WTC11 (cell line): Measurements from ENCODE around the gene ZNF576.

Source experiments
- FOXJ3 ChIP-seq: sonication (generic); formaldehyde crosslinking; IDR thresholded peaks from 2 replicates; pipeline ENCODE4 v1.9.0; 2021; ENCODE audit warnings: missing genetic modification reagents, mild to moderate bottlenecking, borderline replicate concordance
- MYBL2 ChIP-seq: sonication (generic); formaldehyde crosslinking; IDR thresholded peaks from 2 replicates; pipeline ENCODE4 v1.8.1; 2023; ENCODE audit warnings: mild to moderate bottlenecking, moderate library complexity, missing genetic modification reagents
- ZNF416 ChIP-seq: fragments of 250-450 bp; sonication (Bioruptor Pico); IDR thresholded peaks from 2 replicates; pipeline ENCODE4 v1.9.0; 2021; ENCODE audit warnings: mild to moderate bottlenecking, inconsistent platforms
- TF ChIP-seq, protein P1 (sequence below): fragments of 200-600 bp; IDR thresholded peaks from 2 replicates; pipeline ENCODE4 v1.8.0; 2022; ENCODE audit warnings: antibody characterized with exemption
- TF ChIP-seq, protein P2 (sequence below): sonication (generic); formaldehyde crosslinking; IDR thresholded peaks from 2 replicates; pipeline ENCODE4 v1.8.1; 2022; ENCODE audit warnings: mild to moderate bottlenecking, moderate library complexity, missing genetic modification reagents
- TF ChIP-seq, protein P3 (sequence below): fragments of 250-450 bp; sonication (Bioruptor Pico); conservative IDR thresholded peaks from 2 replicates; pipeline ENCODE4 v1.9.0; 2021; ENCODE audit warnings: mild to moderate bottlenecking
- TF ChIP-seq, protein P4 (sequence below): sonication (generic); formaldehyde crosslinking; IDR thresholded peaks from 2 replicates; pipeline ENCODE4 v1.8.1; 2022; ENCODE audit warnings: missing genetic modification reagents, borderline replicate concordance
- TF ChIP-seq, protein P5 (sequence below): sonication (generic); formaldehyde crosslinking; IDR thresholded peaks from 2 replicates; pipeline ENCODE4 v1.8.1; 2022; ENCODE audit warnings: mild to moderate bottlenecking, missing genetic modification reagents, moderate library complexity, borderline replicate concordance
- TF ChIP-seq, protein P6 (sequence below): sonication (generic); formaldehyde crosslinking; IDR thresholded peaks from 2 replicates; pipeline ENCODE4 v1.8.0; 2022; ENCODE audit warnings: mild to moderate bottlenecking, missing genetic modification reagents

DNA sequence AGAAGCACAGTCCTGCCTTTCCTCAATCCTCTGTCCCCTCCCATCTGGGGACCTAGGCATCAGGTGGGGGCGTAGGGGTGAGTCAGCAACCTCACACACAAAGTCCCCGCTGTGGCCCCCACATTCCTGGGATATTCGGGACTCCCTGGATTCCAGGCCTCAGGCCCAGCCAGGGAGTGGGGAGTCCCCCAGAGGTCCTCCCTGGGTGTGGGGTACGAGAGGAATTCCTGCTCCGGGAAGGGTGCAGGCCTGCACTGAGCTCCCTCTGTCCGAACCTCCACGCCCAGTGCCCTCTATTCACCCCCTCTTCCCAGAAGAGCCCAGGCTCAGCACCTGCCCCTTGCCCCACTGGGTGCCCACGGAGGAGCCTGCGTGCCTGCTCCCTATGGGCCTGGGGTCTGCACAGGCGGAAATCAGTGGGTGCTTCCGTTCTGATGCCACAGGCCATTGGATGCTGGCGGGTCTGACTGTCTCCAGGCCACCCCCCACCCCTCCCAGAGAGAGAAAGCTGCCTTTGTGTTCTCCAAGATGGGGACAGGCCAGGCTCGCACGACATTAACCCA, 39.8 kb downstream of the ZNF576 start:
- TF ChIP-seq, protein P1, sequence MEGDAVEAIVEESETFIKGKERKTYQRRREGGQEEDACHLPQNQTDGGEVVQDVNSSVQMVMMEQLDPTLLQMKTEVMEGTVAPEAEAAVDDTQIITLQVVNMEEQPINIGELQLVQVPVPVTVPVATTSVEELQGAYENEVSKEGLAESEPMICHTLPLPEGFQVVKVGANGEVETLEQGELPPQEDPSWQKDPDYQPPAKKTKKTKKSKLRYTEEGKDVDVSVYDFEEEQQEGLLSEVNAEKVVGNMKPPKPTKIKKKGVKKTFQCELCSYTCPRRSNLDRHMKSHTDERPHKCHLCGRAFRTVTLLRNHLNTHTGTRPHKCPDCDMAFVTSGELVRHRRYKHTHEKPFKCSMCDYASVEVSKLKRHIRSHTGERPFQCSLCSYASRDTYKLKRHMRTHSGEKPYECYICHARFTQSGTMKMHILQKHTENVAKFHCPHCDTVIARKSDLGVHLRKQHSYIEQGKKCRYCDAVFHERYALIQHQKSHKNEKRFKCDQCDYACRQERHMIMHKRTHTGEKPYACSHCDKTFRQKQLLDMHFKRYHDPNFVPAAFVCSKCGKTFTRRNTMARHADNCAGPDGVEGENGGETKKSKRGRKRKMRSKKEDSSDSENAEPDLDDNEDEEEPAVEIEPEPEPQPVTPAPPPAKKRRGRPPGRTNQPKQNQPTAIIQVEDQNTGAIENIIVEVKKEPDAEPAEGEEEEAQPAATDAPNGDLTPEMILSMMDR, result no peak
- TF ChIP-seq, protein P2, sequence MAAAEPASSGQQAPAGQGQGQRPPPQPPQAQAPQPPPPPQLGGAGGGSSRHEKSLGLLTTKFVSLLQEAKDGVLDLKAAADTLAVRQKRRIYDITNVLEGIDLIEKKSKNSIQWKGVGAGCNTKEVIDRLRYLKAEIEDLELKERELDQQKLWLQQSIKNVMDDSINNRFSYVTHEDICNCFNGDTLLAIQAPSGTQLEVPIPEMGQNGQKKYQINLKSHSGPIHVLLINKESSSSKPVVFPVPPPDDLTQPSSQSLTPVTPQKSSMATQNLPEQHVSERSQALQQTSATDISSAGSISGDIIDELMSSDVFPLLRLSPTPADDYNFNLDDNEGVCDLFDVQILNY (CRISPR knock-in tag), result no peak
- TF ChIP-seq ZNF416, result no peak
- TF ChIP-seq FOXJ3, result no peak
- TF ChIP-seq, protein P3, sequence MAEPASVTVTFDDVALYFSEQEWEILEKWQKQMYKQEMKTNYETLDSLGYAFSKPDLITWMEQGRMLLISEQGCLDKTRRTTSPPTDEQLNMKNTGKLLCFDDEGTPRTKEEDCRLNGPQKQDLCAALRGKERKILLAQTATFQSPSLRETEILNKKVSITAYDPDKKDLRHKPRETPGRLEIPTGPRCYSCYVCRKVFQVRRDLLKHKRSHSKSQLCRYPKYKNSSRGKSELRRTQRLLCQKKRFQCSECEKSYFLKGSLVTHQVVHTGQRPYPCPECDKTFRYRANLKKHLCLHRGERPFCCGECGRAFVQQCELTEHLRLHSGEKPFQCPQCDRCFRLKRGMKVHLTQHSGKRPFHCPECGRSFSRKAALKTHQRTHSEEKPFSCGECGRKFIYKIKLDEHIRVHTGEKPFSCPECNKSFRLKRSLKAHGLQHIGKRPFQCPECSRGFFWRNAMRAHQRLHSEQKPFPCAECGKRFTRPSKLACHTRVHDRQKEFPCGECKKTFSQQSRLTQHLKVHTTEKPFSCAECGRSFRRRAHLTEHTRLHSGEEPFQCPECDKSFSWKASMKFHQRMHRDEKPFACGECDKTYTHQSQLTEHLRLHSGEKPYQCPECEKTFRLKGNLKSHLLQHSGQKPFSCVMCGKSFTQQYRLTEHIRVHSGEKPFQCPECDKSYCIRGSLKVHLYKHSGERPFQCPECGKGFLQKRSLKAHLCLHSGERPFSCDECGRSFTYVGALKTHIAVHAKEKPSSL (CRISPR knock-in tag), result no peak
- no peak for TF ChIP-seq MYBL2 (CRISPR knock-in tag)
- TF ChIP-seq, protein P4, sequence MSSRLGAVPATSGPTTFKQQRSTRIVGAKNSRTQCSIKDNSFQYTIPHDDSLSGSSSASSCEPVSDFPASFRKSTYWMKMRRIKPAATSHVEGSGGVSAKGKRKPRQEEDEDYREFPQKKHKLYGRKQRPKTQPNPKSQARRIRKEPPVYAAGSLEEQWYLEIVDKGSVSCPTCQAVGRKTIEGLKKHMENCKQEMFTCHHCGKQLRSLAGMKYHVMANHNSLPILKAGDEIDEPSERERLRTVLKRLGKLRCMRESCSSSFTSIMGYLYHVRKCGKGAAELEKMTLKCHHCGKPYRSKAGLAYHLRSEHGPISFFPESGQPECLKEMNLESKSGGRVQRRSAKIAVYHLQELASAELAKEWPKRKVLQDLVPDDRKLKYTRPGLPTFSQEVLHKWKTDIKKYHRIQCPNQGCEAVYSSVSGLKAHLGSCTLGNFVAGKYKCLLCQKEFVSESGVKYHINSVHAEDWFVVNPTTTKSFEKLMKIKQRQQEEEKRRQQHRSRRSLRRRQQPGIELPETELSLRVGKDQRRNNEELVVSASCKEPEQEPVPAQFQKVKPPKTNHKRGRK (CRISPR knock-in tag), result no peak
- TF ChIP-seq, protein P5, sequence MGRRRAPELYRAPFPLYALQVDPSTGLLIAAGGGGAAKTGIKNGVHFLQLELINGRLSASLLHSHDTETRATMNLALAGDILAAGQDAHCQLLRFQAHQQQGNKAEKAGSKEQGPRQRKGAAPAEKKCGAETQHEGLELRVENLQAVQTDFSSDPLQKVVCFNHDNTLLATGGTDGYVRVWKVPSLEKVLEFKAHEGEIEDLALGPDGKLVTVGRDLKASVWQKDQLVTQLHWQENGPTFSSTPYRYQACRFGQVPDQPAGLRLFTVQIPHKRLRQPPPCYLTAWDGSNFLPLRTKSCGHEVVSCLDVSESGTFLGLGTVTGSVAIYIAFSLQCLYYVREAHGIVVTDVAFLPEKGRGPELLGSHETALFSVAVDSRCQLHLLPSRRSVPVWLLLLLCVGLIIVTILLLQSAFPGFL (CRISPR knock-in tag), result no peak
- TF ChIP-seq, protein P6, sequence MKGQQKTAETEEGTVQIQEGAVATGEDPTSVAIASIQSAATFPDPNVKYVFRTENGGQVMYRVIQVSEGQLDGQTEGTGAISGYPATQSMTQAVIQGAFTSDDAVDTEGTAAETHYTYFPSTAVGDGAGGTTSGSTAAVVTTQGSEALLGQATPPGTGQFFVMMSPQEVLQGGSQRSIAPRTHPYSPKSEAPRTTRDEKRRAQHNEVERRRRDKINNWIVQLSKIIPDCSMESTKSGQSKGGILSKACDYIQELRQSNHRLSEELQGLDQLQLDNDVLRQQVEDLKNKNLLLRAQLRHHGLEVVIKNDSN (CRISPR knock-in tag), result no peak
